ENCODE measurements around the gene FAM131C.

The FAM131C gene

DNA sequence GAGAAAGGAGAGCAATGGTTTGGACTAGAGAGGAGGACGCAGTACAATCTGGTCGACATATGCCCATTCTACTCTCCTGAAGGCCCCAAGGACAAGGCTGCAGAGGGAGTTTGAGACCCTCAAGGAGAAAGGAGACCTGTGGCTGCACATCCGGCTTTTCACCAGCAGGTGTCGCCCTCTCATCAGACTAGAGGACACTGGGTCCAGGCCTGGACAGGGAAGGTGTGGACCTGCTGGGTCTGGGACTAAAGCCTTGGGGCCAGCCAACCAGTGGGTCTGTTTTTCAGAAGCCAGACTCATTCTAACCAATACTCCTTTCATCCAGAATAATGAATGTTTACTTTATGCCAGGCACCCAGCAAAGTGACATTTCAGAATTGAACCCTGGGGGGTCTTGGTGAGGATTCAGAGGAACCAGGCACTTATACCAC is 64.4 kb downstream of the FAM131C start:
- DNase-seq (ENCODE audit: low read depth, low spot score) = peak; percentile 70
- in situ Hi-C loops (cut with HindIII; ENCODE audit: low sequenced_read_pairs) = no loop called here
- TF ChIP-seq, protein P1, sequence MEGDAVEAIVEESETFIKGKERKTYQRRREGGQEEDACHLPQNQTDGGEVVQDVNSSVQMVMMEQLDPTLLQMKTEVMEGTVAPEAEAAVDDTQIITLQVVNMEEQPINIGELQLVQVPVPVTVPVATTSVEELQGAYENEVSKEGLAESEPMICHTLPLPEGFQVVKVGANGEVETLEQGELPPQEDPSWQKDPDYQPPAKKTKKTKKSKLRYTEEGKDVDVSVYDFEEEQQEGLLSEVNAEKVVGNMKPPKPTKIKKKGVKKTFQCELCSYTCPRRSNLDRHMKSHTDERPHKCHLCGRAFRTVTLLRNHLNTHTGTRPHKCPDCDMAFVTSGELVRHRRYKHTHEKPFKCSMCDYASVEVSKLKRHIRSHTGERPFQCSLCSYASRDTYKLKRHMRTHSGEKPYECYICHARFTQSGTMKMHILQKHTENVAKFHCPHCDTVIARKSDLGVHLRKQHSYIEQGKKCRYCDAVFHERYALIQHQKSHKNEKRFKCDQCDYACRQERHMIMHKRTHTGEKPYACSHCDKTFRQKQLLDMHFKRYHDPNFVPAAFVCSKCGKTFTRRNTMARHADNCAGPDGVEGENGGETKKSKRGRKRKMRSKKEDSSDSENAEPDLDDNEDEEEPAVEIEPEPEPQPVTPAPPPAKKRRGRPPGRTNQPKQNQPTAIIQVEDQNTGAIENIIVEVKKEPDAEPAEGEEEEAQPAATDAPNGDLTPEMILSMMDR (IDR thresholded peaks at IDR 0.05; ENCODE audit: low read depth, low read length) = peak; percentile 96
- H3K4me3 ChIP-seq (ENCODE audit: low read depth, low read length) = no peak overlapping the region

Measured in astrocyte of the spinal cord (primary cell).